AG04449 (cell line): ENCODE results near the gene NEO1.
A peak's percentile ranks its signal among the peaks of the same experiment; 100 is the strongest.
"Not testable (repeated sequence)": the region's sequence is repeated elsewhere in the genome, so short reads cannot be mapped to it uniquely, and the experiment has no call there.

Experiments used
- CTCF ChIA-PET: fragments of 350-600 bp; formaldehyde crosslinking; extraction: SDS; loops from one replicate; lab custom pipeline; 2021; ENCODE audit warnings: antibody characterized with exemption; lab: Yijun Ruan, JAX
- POLR2A ChIA-PET: fragments of 400-600, 350-600 bp; formaldehyde crosslinking; extraction: SDS; loops from one replicate; lab custom pipeline; 2020; ENCODE audit warnings: antibody characterized with exemption, inconsistent platforms; lab: Yijun Ruan, JAX
- DNase-seq: peaks from one replicate; pipeline ENCODE4 v3.0.0-alpha.2; 2010; ENCODE audit warnings: low read depth, low spot score
- H3K4me3 ChIP-seq: 2 replicates; pipeline ENCODE4 v1.5.1; 2011; ENCODE audit warnings: low read depth, mild to moderate bottlenecking, control low read depth, low read length
- CTCF ChIP-seq: IDR thresholded peaks from one replicate; pipeline ENCODE4 v1.5.1; 2011; ENCODE audit warnings: mild to moderate bottlenecking, moderate library complexity, low read length, control low read depth, inconsistent platforms; ENCODE audit not compliant: insufficient read depth; ENCODE audit errors: missing control alignments

The NEO1 gene

GRCh38 chr15:73298522-73299245 is 246.4 kb downstream of the NEO1 start:
- no peak for DNase-seq
- no peak overlapping the region for H3K4me3 ChIP-seq
- ChIA-PET CTCF (interaction anchor here (1.2 to 1.4 kb wide), 4 partner anchors 12 to 406 kb away, joined by 3 to 5 read pairs (median 4); no protein-coding TSS in a partner anchor), POLR2A (no interaction called here)
- TF ChIP-seq CTCF: no peak

GRCh38 chr15:73300286-73300685 is 248.0 kb downstream of the NEO1 start:
- CTCF ChIA-PET: interaction anchor here (0.8 kb wide), 1 partner anchor 20 kb away, joined by 3 read pairs; no protein-coding TSS in a partner anchor
- POLR2A ChIA-PET, H3K4me3 ChIP-seq, DNase-seq: not testable (repeated sequence)

- ChIA-PET POLR2A (no interaction called here), CTCF (interaction anchor here (0.8 to 3.4 kb wide), 3 partner anchors 333 to 402 kb away, joined by 4 to 18 read pairs (median 5); no protein-coding TSS in a partner anchor)
- DNase-seq: no peak
- H3K4me3 ChIP-seq: no peak overlapping the region
- no peak for TF ChIP-seq CTCF
Measured at GRCh38 chr15:73303636-73304035, 251.4 kb downstream of the NEO1 start.

GRCh38 chr15:73305331-73306211 is 253.3 kb downstream of the NEO1 start:
- POLR2A ChIA-PET: no interaction called here
- peak; percentile 65 for TF ChIP-seq CTCF
- CTCF ChIA-PET: interaction anchor here (0.8 to 5.4 kb wide), 16 partner anchors 9 to 602 kb away, joined by 3 to 37 read pairs (median 4); no protein-coding TSS in a partner anchor
- no peak overlapping the region for H3K4me3 ChIP-seq
- peak; percentile 29 for DNase-seq

- no peak for TF ChIP-seq CTCF
- CTCF ChIA-PET: interaction anchor here (0.6 to 5.4 kb wide), 5 partner anchors 32 to 397 kb away, joined by 3 to 37 read pairs (median 7); no protein-coding TSS in a partner anchor
- POLR2A ChIA-PET: no interaction called here
Measured at GRCh38 chr15:73308305-73308704, 256.0 kb downstream of the NEO1 start.

GRCh38 chr15:73313861-73314260 is 261.6 kb downstream of the NEO1 start:
- ChIA-PET POLR2A (no interaction called here), CTCF (interaction anchor here (1.1 to 1.3 kb wide), 3 partner anchors 8 to 17 kb away, joined by 3 read pairs; no protein-coding TSS in a partner anchor)
- TF ChIP-seq CTCF: no peak
- DNase-seq: no peak
- no peak overlapping the region for H3K4me3 ChIP-seq

More at GRCh38 chr15:73308305-73308704, 256.0 kb downstream of the NEO1 start:
- no peak overlapping the region for H3K4me3 ChIP-seq
- DNase-seq: no peak
